Stimulated activated CD4-positive, alpha-beta T cell treated with anti-CD3 and anti-CD28 coated beads, Interleukin-1b, Interleukin-23, amount 100 ng/mL, for 48 hours (primary cell): ENCODE measurements around the gene OSTN.
"Not testable (repeated sequence)": the region's sequence is repeated elsewhere in the genome, so short reads cannot be mapped to it uniquely, and the experiment has no call there.

Experiments used
- DNase-seq: peaks from one replicate; pipeline ENCODE4 v3.0.0-alpha.2; 2020

The OSTN gene

GRCh38 chr3:191268737-191269136 is 69.7 kb downstream of the OSTN start:
- DNase-seq: no peak

GRCh38 chr3:191269289-191270085 is 70.4 kb downstream of the OSTN start:
- no peak for DNase-seq

- not testable (repeated sequence) for DNase-seq
These were observed 76.2 kb downstream of the OSTN start for GRCh38 chr3:191275244-191275643.

- DNase-seq: no peak
These were observed 76.7 kb downstream of the OSTN start for GRCh38 chr3:191275751-191276150.

GRCh38 chr3:191280111-191280510 is 81.1 kb downstream of the OSTN start:
- no peak for DNase-seq

GRCh38 chr3:191280882-191281281 is 81.8 kb downstream of the OSTN start:
- DNase-seq: no peak

GRCh38 chr3:191282251-191283185 is 83.5 kb downstream of the OSTN start:
- DNase-seq: no peak

GRCh38 chr3:191283400-191283799 is 84.4 kb downstream of the OSTN start:
- no peak for DNase-seq

- no peak for DNase-seq
These were observed 91.4 kb downstream of the OSTN start for GRCh38 chr3:191290311-191291025.

GRCh38 chr3:191292243-191293015 is 93.4 kb downstream of the OSTN start:
- no peak for DNase-seq

- no peak for DNase-seq
These were observed 95.2 kb downstream of the OSTN start for GRCh38 chr3:191294291-191294690.

- no peak for DNase-seq
These were observed 97.0 kb downstream of the OSTN start for GRCh38 chr3:191296041-191296541.

GRCh38 chr3:191298846-191299245 is 99.8 kb downstream of the OSTN start:
- DNase-seq: no peak

- DNase-seq: no peak
These were observed 101.4 kb downstream of the OSTN start for GRCh38 chr3:191300422-191300821.

- no peak for DNase-seq
These were observed 102.0 kb downstream of the OSTN start for GRCh38 chr3:191301017-191301416.

GRCh38 chr3:191301782-191302411 is 102.9 kb downstream of the OSTN start:
- no peak for DNase-seq

GRCh38 chr3:191302451-191302850 is 103.4 kb downstream of the OSTN start:
- no peak for DNase-seq

- no peak for DNase-seq
These were observed 104.6 kb downstream of the OSTN start for GRCh38 chr3:191303596-191303995.

GRCh38 chr3:191306428-191306827 is 107.4 kb downstream of the OSTN start:
- DNase-seq: no peak

GRCh38 chr3:191307341-191307740 is 108.3 kb downstream of the OSTN start:
- DNase-seq: no peak

GRCh38 chr3:191313296-191313695 is 114.3 kb downstream of the OSTN start:
- DNase-seq: no peak
